Neural progenitor cell (in vitro differentiated cells): ENCODE data around the gene EEF2KMT. TPM values are rescaled to one million over a fixed set of nuclear protein-coding genes. Genes with fewer than 3 reads are reported as not detected.

Experiments
- DNase-seq: peaks from one replicate; pipeline ENCODE4 v3.0.0-alpha.2; 2016; ENCODE audit warnings: low spot score
- H2AFZ ChIP-seq: fragments of 200-600 bp; sonication (generic); replicated peaks from 2 replicates; pipeline ENCODE4 v1.6.1; 2016; ENCODE audit warnings: antibody characterized with exemption
- H3F3A ChIP-seq: fragments of 200-600 bp; sonication (generic); 2 replicates; pipeline ENCODE4 v1.6.1; 2016; ENCODE audit warnings: antibody characterized with exemption, low read depth
- H3K27ac ChIP-seq: fragments of 200-600 bp; sonication (generic); 2 replicates; pipeline ENCODE4 v1.5.1; 2016; ENCODE audit warnings: mild to moderate bottlenecking
- H3K27me3 ChIP-seq: fragments of 200-600 bp; sonication (generic); 2 replicates; pipeline ENCODE4 v1.6.1; 2016; ENCODE audit warnings: mild to moderate bottlenecking, moderate library complexity
- H3K36me3 ChIP-seq: fragments of 200-600 bp; sonication (generic); 2 replicates; pipeline ENCODE4 v1.5.1; 2016
- H3K4me1 ChIP-seq: fragments of 200-600 bp; sonication (generic); 2 replicates; pipeline ENCODE4 v1.6.1; 2016; ENCODE audit warnings: mixed run types
- H3K4me2 ChIP-seq: fragments of 200-600 bp; sonication (generic); 2 replicates; pipeline ENCODE4 v1.6.1; 2016
- H3K4me3 ChIP-seq: fragments of 200-600 bp; sonication (generic); 2 replicates; pipeline ENCODE4 v1.5.1; 2016
- H3K79me2 ChIP-seq: fragments of 200-600 bp; sonication (generic); 2 replicates; pipeline ENCODE4 v1.6.1; 2016; ENCODE audit warnings: low read depth
- H3K9ac ChIP-seq: fragments of 200-600 bp; sonication (generic); 2 replicates; pipeline ENCODE4 v1.6.1; 2016
- H3K9me3 ChIP-seq: fragments of 200-600 bp; sonication (generic); 2 replicates; pipeline ENCODE4 v1.5.1; 2016; ENCODE audit warnings: low read depth
- H4K20me1 ChIP-seq: fragments of 200-600 bp; sonication (generic); 2 replicates; pipeline ENCODE4 v1.6.1; 2016; ENCODE audit warnings: low read depth
- H3K27ac Mint-ChIP-seq: 3 replicates; pipeline ENCODE4 v1.8.0; 2021; ENCODE audit warnings: mixed read lengths
- H3K27me3 Mint-ChIP-seq: 2 replicates; pipeline ENCODE4 v1.8.0; 2022; ENCODE audit warnings: low read depth, mild to moderate bottlenecking, inconsistent platforms, moderate library complexity, mixed read lengths; ENCODE audit not compliant: insufficient read depth
- H3K36me3 Mint-ChIP-seq: 3 replicates; pipeline ENCODE4 v1.8.0; 2021; ENCODE audit warnings: mixed read lengths
- H3K4me1 Mint-ChIP-seq: 3 replicates; pipeline ENCODE4 v1.8.0; 2021; ENCODE audit warnings: mixed read lengths
- H3K4me3 Mint-ChIP-seq: 3 replicates; pipeline ENCODE4 v1.8.0; 2021; ENCODE audit warnings: mild to moderate bottlenecking, moderate library complexity, mixed read lengths
- H3K9me3 Mint-ChIP-seq: 3 replicates; pipeline ENCODE4 v1.8.0; 2020; ENCODE audit warnings: mixed read lengths
- CTCF ChIP-seq: fragments of 200-600 bp; sonication (generic); IDR thresholded peaks from 2 replicates; pipeline ENCODE4 v1.5.1; 2017; ENCODE audit warnings: antibody characterized with exemption, mild to moderate bottlenecking
- EZH2 ChIP-seq: fragments of 200-600 bp; sonication (generic); IDR thresholded peaks from 2 replicates; pipeline ENCODE4 v1.6.1; 2017; ENCODE audit warnings: antibody characterized with exemption, mild to moderate bottlenecking, moderate library complexity
- EZH2phosphoT487 ChIP-seq: fragments of 200-600 bp; sonication (generic); IDR thresholded peaks from 2 replicates; pipeline ENCODE4 v1.6.1; 2017; ENCODE audit warnings: antibody characterized with exemption
- total RNA-seq: library from RNA; depleted of rRNA; stranded (reverse); fragments of >200 nt; gene quantifications from 2 replicates; pipeline ENCODE4 v1.2.3, GENCODE V29; 2015; ENCODE audit warnings: low replicate concordance

EEF2KMT gene
- total RNA-seq, 1 donor from 2014 or later: 4.1 TPM

GRCh38 chr16:5073279-5073629 is 24.3 kb downstream of the EEF2KMT start:
- no peak overlapping the region for H3K27ac ChIP-seq
- H3K36me3 ChIP-seq: no peaks in the 10 kb centered on the region
- Mint-ChIP-seq H3K4me1 (peaks cover 11% of the 10 kb centered on the region), H3K4me3 (peak overlapping the region; percentile 94), H3K36me3 (peaks cover 3% of the 10 kb centered on the region), H3K27ac (no peak overlapping the region), H3K27me3 (peaks cover 2% of the 10 kb centered on the region), H3K9me3 (no peaks in the 10 kb centered on the region)
- no peak overlapping the region for H3K9ac ChIP-seq
- H3F3A ChIP-seq: no peaks in the 10 kb centered on the region
- H2AFZ ChIP-seq: no peak overlapping the region
- no peaks in the 10 kb centered on the region for H3K4me1 ChIP-seq
- no peaks in the 10 kb centered on the region for H3K9me3 ChIP-seq
- H3K79me2 ChIP-seq: peaks cover 25% of the 10 kb centered on the region
- no peaks in the 10 kb centered on the region for H4K20me1 ChIP-seq
- H3K27me3 ChIP-seq: no peaks in the 10 kb centered on the region
- TF ChIP-seq CTCF (no peak), EZH2 (no peak), EZH2phosphoT487 (no peak)
- no peak overlapping the region for H3K4me2 ChIP-seq
- no peak overlapping the region for H3K4me3 ChIP-seq
- no peak for DNase-seq

GRCh38 chr16:5072334-5073278 is 25.0 kb downstream of the EEF2KMT start:
- Mint-ChIP-seq H3K4me3 (peak overlapping the region; percentile 94), H3K4me1 (peaks cover 11% of the 10 kb centered on the region), H3K9me3 (no peaks in the 10 kb centered on the region), H3K36me3 (peaks cover 3% of the 10 kb centered on the region), H3K27ac (no peak overlapping the region), H3K27me3 (peaks cover 2% of the 10 kb centered on the region)
- H3K27me3 ChIP-seq: no peaks in the 10 kb centered on the region
- peaks cover 25% of the 10 kb centered on the region for H3K79me2 ChIP-seq
- H3K27ac ChIP-seq: no peak overlapping the region
- H3K4me3 ChIP-seq: peak overlapping the region; percentile 83
- peak overlapping the region; percentile 66 for H3K9ac ChIP-seq
- H3K36me3 ChIP-seq: no peaks in the 10 kb centered on the region
- peak overlapping the region; percentile 97 for H2AFZ ChIP-seq
- H3K4me1 ChIP-seq: no peaks in the 10 kb centered on the region
- H4K20me1 ChIP-seq: no peaks in the 10 kb centered on the region
- no peak for DNase-seq
- no peaks in the 10 kb centered on the region for H3K9me3 ChIP-seq
- no peaks in the 10 kb centered on the region for H3F3A ChIP-seq
- peak overlapping the region; percentile 95 for H3K4me2 ChIP-seq
- no peak for TF ChIP-seq CTCF
- TF ChIP-seq EZH2: no peak
- no peak for TF ChIP-seq EZH2phosphoT487

- no peaks in the 10 kb centered on the region for H3F3A ChIP-seq
- H3K27ac ChIP-seq: no peak within 1 kb of the TSS
- no peaks in the 10 kb centered on the region for H3K36me3 ChIP-seq
- H3K27me3 ChIP-seq: no peaks in the 10 kb centered on the region
- peak within 1 kb of the TSS; percentile 97 for H2AFZ ChIP-seq
- no peaks in the 10 kb centered on the region for H4K20me1 ChIP-seq
- H3K9me3 ChIP-seq: no peaks in the 10 kb centered on the region
- peak within 1 kb of the TSS; percentile 83 for H3K4me3 ChIP-seq
- peaks cover 25% of the 10 kb centered on the region for H3K79me2 ChIP-seq
- Mint-ChIP-seq H3K4me3 (peak within 1 kb of the TSS; percentile 94), H3K4me1 (peaks cover 11% of the 10 kb centered on the region), H3K36me3 (peaks cover 3% of the 10 kb centered on the region), H3K9me3 (no peaks in the 10 kb centered on the region), H3K27me3 (peaks cover 2% of the 10 kb centered on the region), H3K27ac (peak within 1 kb of the TSS; percentile 33)
- TF ChIP-seq EZH2phosphoT487: no peak
- no peak for TF ChIP-seq EZH2
- no peak for TF ChIP-seq CTCF
- no peaks in the 10 kb centered on the region for H3K4me1 ChIP-seq
- DNase-seq: peak; percentile 93
- H3K4me2 ChIP-seq: peak within 1 kb of the TSS; percentile 95
- peak within 1 kb of the TSS; percentile 66 for H3K9ac ChIP-seq
These were observed 25.8 kb downstream of the EEF2KMT start, which contains the start of gene ALG1 for GRCh38 chr16:5071681-5072333. TSS of gene ALG1 (plus strand) at chr16:5071843. CDS start at chr16:5071850, 7 bp downstream.
